HepG2 (cell line): Measurements from ENCODE around the gene SOX13. TPM values are rescaled to one million over a fixed set of nuclear protein-coding genes. Genes with fewer than 3 reads are reported as not detected.

Experiments
- DDIT3 ChIP-seq: sonication (generic); formaldehyde crosslinking; IDR thresholded peaks from 2 replicates; pipeline ENCODE4 v1.4.0; 2020; ENCODE audit warnings: mild to moderate bottlenecking, missing genetic modification reagents
- FOXO1 ChIP-seq: sonication (generic); formaldehyde crosslinking; IDR thresholded peaks from 2 replicates; pipeline ENCODE4 v1.4.0; 2020; ENCODE audit warnings: missing genetic modification reagents
- GTF3A ChIP-seq: sonication (generic); formaldehyde crosslinking; conservative IDR thresholded peaks from 2 replicates; pipeline ENCODE4 v1.4.0; 2020; ENCODE audit warnings: mild to moderate bottlenecking, missing genetic modification reagents
- IRF1 ChIP-seq: sonication (generic); formaldehyde crosslinking; IDR thresholded peaks from 2 replicates; pipeline ENCODE4 v1.4.0; 2020; ENCODE audit warnings: low read depth, mild to moderate bottlenecking, missing genetic modification reagents
- KLF15 ChIP-seq: sonication (generic); formaldehyde crosslinking; IDR thresholded peaks from 2 replicates; pipeline ENCODE4 v1.8.1; 2023; ENCODE audit warnings: borderline replicate concordance, mild to moderate bottlenecking, inconsistent platforms, missing genetic modification reagents, mixed read lengths
- MAF1 ChIP-seq: sonication (generic); formaldehyde crosslinking; IDR thresholded peaks from 2 replicates; pipeline ENCODE4 v1.5.0; 2020; ENCODE audit warnings: missing genetic modification reagents, borderline replicate concordance
- MLXIP ChIP-seq: sonication (generic); formaldehyde crosslinking; IDR thresholded peaks from 2 replicates; pipeline ENCODE4 v1.9.0; 2021; ENCODE audit warnings: missing genetic modification reagents, borderline replicate concordance
- MNT ChIP-seq: fragments of 450-650 bp; IDR thresholded peaks from 2 replicates; pipeline ENCODE4 v1.6.1; 2016
- NR2F1 ChIP-seq, 2 experiments: fragments of 450-650 bp in 1 of 2; formaldehyde crosslinking in 1 of 2; IDR thresholded peaks; 2 replicates each; pipeline versions ENCODE4 v1.5.0 to v1.6.1; 2016 to 2020; ENCODE audit warnings: mild to moderate bottlenecking in 1 of 2, missing compliant biosample characterization in 1 of 2, missing genetic modification reagents in 1 of 2, moderate library complexity in 1 of 2
- NR2F2 ChIP-seq: IDR thresholded peaks from 2 replicates; pipeline ENCODE4 v1.6.1; 2012; ENCODE audit warnings: low read depth, inconsistent platforms, borderline replicate concordance
- ZBTB43 ChIP-seq: sonication (generic); formaldehyde crosslinking; conservative IDR thresholded peaks from 2 replicates; pipeline ENCODE4 v1.4.0; 2020; ENCODE audit warnings: missing genetic modification reagents
- ZNF619 ChIP-seq: sonication (generic); formaldehyde crosslinking; IDR thresholded peaks from 2 replicates; pipeline ENCODE4 v1.4.0; 2020; ENCODE audit warnings: mild to moderate bottlenecking, missing genetic modification reagents
- ZNF660 ChIP-seq: sonication (generic); formaldehyde crosslinking; IDR thresholded peaks from 2 replicates; pipeline ENCODE4 v1.5.1; 2020; ENCODE audit warnings: mild to moderate bottlenecking, low read depth, missing genetic modification reagents, borderline replicate concordance
- ZNF710 ChIP-seq: sonication (generic); formaldehyde crosslinking; IDR thresholded peaks from 2 replicates; pipeline ENCODE4 v1.5.0; 2020; ENCODE audit warnings: mild to moderate bottlenecking, missing genetic modification reagents, borderline replicate concordance
- ZNF766 ChIP-seq: sonication (generic); formaldehyde crosslinking; IDR thresholded peaks from 2 replicates; pipeline ENCODE4 v1.5.0; 2020; ENCODE audit warnings: missing genetic modification reagents, borderline replicate concordance
- ZNF790 ChIP-seq: sonication (generic); formaldehyde crosslinking; IDR thresholded peaks from 2 replicates; pipeline ENCODE4 v1.8.0; 2022; ENCODE audit warnings: missing genetic modification reagents, mild to moderate bottlenecking, borderline replicate concordance
- polyA plus RNA-seq, 8 experiments: library from polyadenylated mRNA; depleted of rRNA in 3 of 8; stranded (reverse) in 7 of 8; unstranded in 1 of 8; fragments of >200 nt; fragmentation: Illumina TruSeq in 4 of 8; extraction: Trizol in 4 of 8; gene quantifications; 2 replicates each; pipeline versions ENCODE4 v1.2.1 to v1.2.3, GENCODE V29; 2011 to 2016; ENCODE audit warnings: low read depth in 4 of 8, missing spikeins in 1 of 8, mixed read lengths in 1 of 8; ENCODE audit not compliant: insufficient read depth in 1 of 8
- total RNA-seq, 5 experiments: library from RNA; depleted of rRNA; stranded (reverse); fragments of >200 nt; fragmentation: Illumina TruSeq; extraction: Trizol; gene quantifications; 2 replicates each; pipeline ENCODE4 v1.2.3, GENCODE V29; 2016; ENCODE audit warnings: low read depth in 1 of 5

SOX13 gene
- total and polyA plus RNA-seq, 2 of the 13 experiments (the other 11 are each of a cell fraction or from before 2014, with no cell fraction given), result 13.3 to 15.8 TPM

- TF ChIP-seq MLXIP (CRISPR knock-in tag) (peak; percentile 53; the same call in 1 of the 2 replicates), NR2F2 (no peak), KLF15 (CRISPR knock-in tag) (no peak), FOXO1 (no peak; the same call in 1 of the 2 replicates), NR2F1 (CRISPR knock-in tag; IDR thresholded peaks at IDR 0.05) (no peak), ZNF710 (CRISPR knock-in tag) (0 out of 2 replicates have a peak, but pooled peaks have one; percentile 27), ZNF660 (CRISPR knock-in tag) (no peak), ZBTB43 (peak; percentile 66; the same call in 1 of the 2 replicates), ZNF619 (CRISPR knock-in tag) (no peak), ZNF790 (CRISPR knock-in tag) (no peak), MNT (no peak), ZNF766 (CRISPR knock-in tag) (peak; percentile 63; the same call in 1 of the 2 replicates), MAF1 (CRISPR knock-in tag) (peak; percentile 44; the same call in 1 of the 2 replicates), DDIT3 (CRISPR knock-in tag) (no peak), GTF3A (no peak), IRF1 (no peak)
These were observed 1.6 kb downstream of the SOX13 start (continued) for GRCh38 chr1:204074274-204075138.
